ENCODE results near the gene NUTF2. TPM values are rescaled to one million over a fixed set of nuclear protein-coding genes. Genes with fewer than 3 reads are reported as not detected.
A peak's percentile ranks its signal among the peaks of the same experiment; 100 is the strongest.

The NUTF2 gene
- total and polyA plus RNA-seq, 10 of the 15 experiments (the other 5 are each of a cell fraction or from before 2014, with no cell fraction given): 116 to 342 (median 202) TPM

- TF ChIP-seq, protein P1, sequence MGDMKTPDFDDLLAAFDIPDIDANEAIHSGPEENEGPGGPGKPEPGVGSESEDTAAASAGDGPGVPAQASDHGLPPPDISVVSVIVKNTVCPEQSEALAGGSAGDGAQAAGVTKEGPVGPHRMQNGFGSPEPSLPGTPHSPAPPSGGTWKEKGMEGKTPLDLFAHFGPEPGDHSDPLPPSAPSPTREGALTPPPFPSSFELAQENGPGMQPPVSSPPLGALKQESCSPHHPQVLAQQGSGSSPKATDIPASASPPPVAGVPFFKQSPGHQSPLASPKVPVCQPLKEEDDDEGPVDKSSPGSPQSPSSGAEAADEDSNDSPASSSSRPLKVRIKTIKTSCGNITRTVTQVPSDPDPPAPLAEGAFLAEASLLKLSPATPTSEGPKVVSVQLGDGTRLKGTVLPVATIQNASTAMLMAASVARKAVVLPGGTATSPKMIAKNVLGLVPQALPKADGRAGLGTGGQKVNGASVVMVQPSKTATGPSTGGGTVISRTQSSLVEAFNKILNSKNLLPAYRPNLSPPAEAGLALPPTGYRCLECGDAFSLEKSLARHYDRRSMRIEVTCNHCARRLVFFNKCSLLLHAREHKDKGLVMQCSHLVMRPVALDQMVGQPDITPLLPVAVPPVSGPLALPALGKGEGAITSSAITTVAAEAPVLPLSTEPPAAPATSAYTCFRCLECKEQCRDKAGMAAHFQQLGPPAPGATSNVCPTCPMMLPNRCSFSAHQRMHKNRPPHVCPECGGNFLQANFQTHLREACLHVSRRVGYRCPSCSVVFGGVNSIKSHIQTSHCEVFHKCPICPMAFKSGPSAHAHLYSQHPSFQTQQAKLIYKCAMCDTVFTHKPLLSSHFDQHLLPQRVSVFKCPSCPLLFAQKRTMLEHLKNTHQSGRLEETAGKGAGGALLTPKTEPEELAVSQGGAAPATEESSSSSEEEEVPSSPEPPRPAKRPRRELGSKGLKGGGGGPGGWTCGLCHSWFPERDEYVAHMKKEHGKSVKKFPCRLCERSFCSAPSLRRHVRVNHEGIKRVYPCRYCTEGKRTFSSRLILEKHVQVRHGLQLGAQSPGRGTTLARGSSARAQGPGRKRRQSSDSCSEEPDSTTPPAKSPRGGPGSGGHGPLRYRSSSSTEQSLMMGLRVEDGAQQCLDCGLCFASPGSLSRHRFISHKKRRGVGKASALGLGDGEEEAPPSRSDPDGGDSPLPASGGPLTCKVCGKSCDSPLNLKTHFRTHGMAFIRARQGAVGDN (IDR thresholded peaks at IDR 0.05): peak; percentile 71
- TF ChIP-seq TCF3 (IDR thresholded peaks at IDR 0.05; ENCODE audit: borderline replicate concordance, insufficient read depth, low read depth, low read length): peak; percentile 75
- TF ChIP-seq POLR2AphosphoS5 (IDR thresholded peaks at IDR 0.05; ENCODE audit: low read length): peak; percentile 95
- TF ChIP-seq ESRRA (IDR thresholded peaks at IDR 0.05; ENCODE audit: low read length): no peak
- TF ChIP-seq ZNF207 (IDR thresholded peaks at IDR 0.05; ENCODE audit: borderline replicate concordance): peak; percentile 52; the same call in 1 of the 2 replicates
- TF ChIP-seq HDAC6 (IDR thresholded peaks at IDR 0.05; ENCODE audit: unreplicated experiment): peak; percentile 69
- TF ChIP-seq LARP7 (IDR thresholded peaks at IDR 0.05): peak; percentile 35; the same call in 1 of the 2 replicates
- no peak for TF ChIP-seq KAT2A (conservative IDR thresholded peaks at IDR 0.05; ENCODE audit: control insufficient read depth, low read depth, low read length)
- TF ChIP-seq RUNX3 (IDR thresholded peaks at IDR 0.05; ENCODE audit: low read length): peak; percentile 91
- TF ChIP-seq, protein P2, sequence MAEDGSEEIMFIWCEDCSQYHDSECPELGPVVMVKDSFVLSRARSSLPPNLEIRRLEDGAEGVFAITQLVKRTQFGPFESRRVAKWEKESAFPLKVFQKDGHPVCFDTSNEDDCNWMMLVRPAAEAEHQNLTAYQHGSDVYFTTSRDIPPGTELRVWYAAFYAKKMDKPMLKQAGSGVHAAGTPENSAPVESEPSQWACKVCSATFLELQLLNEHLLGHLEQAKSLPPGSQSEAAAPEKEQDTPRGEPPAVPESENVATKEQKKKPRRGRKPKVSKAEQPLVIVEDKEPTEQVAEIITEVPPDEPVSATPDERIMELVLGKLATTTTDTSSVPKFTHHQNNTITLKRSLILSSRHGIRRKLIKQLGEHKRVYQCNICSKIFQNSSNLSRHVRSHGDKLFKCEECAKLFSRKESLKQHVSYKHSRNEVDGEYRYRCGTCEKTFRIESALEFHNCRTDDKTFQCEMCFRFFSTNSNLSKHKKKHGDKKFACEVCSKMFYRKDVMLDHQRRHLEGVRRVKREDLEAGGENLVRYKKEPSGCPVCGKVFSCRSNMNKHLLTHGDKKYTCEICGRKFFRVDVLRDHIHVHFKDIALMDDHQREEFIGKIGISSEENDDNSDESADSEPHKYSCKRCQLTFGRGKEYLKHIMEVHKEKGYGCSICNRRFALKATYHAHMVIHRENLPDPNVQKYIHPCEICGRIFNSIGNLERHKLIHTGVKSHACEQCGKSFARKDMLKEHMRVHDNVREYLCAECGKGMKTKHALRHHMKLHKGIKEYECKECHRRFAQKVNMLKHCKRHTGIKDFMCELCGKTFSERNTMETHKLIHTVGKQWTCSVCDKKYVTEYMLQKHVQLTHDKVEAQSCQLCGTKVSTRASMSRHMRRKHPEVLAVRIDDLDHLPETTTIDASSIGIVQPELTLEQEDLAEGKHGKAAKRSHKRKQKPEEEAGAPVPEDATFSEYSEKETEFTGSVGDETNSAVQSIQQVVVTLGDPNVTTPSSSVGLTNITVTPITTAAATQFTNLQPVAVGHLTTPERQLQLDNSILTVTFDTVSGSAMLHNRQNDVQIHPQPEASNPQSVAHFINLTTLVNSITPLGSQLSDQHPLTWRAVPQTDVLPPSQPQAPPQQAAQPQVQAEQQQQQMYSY (CRISPR knock-in tag; IDR thresholded peaks at IDR 0.05): no peak
- TF ChIP-seq, protein P3, sequence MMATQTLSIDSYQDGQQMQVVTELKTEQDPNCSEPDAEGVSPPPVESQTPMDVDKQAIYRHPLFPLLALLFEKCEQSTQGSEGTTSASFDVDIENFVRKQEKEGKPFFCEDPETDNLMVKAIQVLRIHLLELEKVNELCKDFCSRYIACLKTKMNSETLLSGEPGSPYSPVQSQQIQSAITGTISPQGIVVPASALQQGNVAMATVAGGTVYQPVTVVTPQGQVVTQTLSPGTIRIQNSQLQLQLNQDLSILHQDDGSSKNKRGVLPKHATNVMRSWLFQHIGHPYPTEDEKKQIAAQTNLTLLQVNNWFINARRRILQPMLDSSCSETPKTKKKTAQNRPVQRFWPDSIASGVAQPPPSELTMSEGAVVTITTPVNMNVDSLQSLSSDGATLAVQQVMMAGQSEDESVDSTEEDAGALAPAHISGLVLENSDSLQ (IDR thresholded peaks at IDR 0.05): peak; percentile 69; the same call in 1 of the 2 replicates
- peak; percentile 97 for TF ChIP-seq POLR2A (IDR thresholded peaks at IDR 0.05; ENCODE audit: low read depth, low read length)
- no peak for TF ChIP-seq PML (IDR thresholded peaks at IDR 0.05; ENCODE audit: low read length)
- 0 out of 2 replicates have a peak, but pooled peaks have one; percentile 15 for TF ChIP-seq NR2F1 (conservative IDR thresholded peaks at IDR 0.05)
- TF ChIP-seq CREM (IDR thresholded peaks at IDR 0.05; ENCODE audit: low read depth): peak; percentile 61; the same call in 1 of the 2 replicates
- TF ChIP-seq MYC (IDR thresholded peaks at IDR 0.05; ENCODE audit: insufficient read depth, insufficient read length, insufficient replicate concordance, low read length, severe bottlenecking): peak; percentile 41
- peak; percentile 49 for TF ChIP-seq CREB1 (IDR thresholded peaks at IDR 0.05; ENCODE audit: low read depth)
- TF ChIP-seq, protein P4, sequence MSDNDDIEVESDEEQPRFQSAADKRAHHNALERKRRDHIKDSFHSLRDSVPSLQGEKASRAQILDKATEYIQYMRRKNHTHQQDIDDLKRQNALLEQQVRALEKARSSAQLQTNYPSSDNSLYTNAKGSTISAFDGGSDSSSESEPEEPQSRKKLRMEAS (IDR thresholded peaks at IDR 0.05; ENCODE audit: low read depth, low read length): peak; percentile 85
- peak; percentile 73; the same call in 1 of the 2 replicates for TF ChIP-seq SIN3A (IDR thresholded peaks at IDR 0.05; ENCODE audit: low read depth, low read length)
- TF ChIP-seq MEF2A (IDR thresholded peaks at IDR 0.05; ENCODE audit: insufficient read depth, low read depth, low read length): no peak
- peak; percentile 31; the same call in 1 of the 2 replicates for TF ChIP-seq TBL1XR1 (IDR thresholded peaks at IDR 0.05; ENCODE audit: low read depth, low read length)
- TF ChIP-seq TCF12 (IDR thresholded peaks at IDR 0.05; ENCODE audit: low read depth, low read length): peak; percentile 69; the same call in 1 of the 2 replicates
Observed at GRCh38 chr16:67833415-67834241, 13.1 kb upstream of the NUTF2 start (continued).

Data from GM12878 (cell line).